ENCODE results near the gene FBXL7. TPM values are rescaled to one million over a fixed set of nuclear protein-coding genes. Genes with fewer than 3 reads are reported as not detected.

Gene FBXL7
- total RNA-seq, 1 donor from 2014 or later: 12.3 TPM

DNA sequence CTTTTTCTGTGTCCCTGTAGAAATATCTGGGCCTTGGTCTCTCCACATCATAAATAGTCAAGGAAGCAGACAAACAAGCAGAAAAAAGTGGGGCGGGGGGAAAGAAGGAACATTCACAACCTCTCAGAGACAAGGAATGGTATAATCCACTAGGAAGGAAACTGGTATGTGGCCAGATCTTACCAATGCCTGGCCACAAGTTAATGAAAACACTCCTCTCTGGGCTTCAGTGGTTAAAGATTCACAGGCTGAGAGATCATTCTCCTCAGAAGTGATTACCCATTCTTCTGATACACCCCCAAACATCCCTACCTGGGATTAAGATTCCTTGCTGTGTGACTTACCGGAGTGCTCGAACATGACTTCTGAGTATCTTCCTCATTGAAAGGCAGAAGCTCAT, 389.0 kb downstream of the FBXL7 start:
- Histone ChIP-seq H3K79me2 (ENCODE audit: low read depth) (no peaks in the 10 kb centered on the region), H3K9me3 (ENCODE audit: low read depth) (no peaks in the 10 kb centered on the region), H2AFZ (replicated peaks) (no peak overlapping the region), H3K4me1 (no peaks in the 10 kb centered on the region), H3K36me3 (no peaks in the 10 kb centered on the region), H3K27ac (no peak overlapping the region), H3K9ac (no peak overlapping the region), H3K4me2 (no peak overlapping the region), H3K27me3 (no peaks in the 10 kb centered on the region), H3F3A (ENCODE audit: low read depth) (no peaks in the 10 kb centered on the region), H3K4me3 (no peak overlapping the region), H4K20me1 (ENCODE audit: low read depth) (no peaks in the 10 kb centered on the region)
- Mint-ChIP-seq H3K36me3 (peaks cover 3% of the 10 kb centered on the region), H3K27me3 (ENCODE audit: insufficient read depth, low read depth) (peaks cover 5% of the 10 kb centered on the region), H3K4me1 (no peaks in the 10 kb centered on the region), H3K9me3 (no peaks in the 10 kb centered on the region), H3K4me3 (no peak overlapping the region), H3K27ac (no peak overlapping the region)
- no peak for DNase-seq (ENCODE audit: low spot score)
- no peak for TF ChIP-seq EZH2 (IDR thresholded peaks at IDR 0.05)
- no peak for TF ChIP-seq EZH2phosphoT487 (IDR thresholded peaks at IDR 0.05)
- TF ChIP-seq, protein P1, sequence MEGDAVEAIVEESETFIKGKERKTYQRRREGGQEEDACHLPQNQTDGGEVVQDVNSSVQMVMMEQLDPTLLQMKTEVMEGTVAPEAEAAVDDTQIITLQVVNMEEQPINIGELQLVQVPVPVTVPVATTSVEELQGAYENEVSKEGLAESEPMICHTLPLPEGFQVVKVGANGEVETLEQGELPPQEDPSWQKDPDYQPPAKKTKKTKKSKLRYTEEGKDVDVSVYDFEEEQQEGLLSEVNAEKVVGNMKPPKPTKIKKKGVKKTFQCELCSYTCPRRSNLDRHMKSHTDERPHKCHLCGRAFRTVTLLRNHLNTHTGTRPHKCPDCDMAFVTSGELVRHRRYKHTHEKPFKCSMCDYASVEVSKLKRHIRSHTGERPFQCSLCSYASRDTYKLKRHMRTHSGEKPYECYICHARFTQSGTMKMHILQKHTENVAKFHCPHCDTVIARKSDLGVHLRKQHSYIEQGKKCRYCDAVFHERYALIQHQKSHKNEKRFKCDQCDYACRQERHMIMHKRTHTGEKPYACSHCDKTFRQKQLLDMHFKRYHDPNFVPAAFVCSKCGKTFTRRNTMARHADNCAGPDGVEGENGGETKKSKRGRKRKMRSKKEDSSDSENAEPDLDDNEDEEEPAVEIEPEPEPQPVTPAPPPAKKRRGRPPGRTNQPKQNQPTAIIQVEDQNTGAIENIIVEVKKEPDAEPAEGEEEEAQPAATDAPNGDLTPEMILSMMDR (IDR thresholded peaks at IDR 0.05): no peak

DNA sequence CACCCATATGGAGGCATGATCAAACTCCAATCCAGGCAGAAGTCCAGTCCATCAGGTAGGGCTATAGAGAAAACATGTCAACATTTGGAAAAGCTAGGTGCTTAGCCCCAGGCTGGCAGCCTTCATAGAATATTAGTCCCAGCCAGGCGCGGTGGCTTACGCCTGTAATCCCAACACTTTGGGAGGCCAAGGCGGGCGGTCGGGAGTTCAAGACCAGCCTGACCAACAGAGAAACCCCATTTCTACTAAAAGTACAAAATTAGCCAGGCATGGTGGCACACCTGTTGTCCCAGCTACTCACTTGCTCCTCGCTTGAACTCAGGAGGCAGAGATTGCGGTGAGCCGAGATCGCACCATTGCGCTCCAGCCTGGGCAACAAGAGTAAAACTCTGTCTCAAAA, 393.9 kb downstream of the FBXL7 start:
- no peaks in the 10 kb centered on the region for H3K36me3 Mint-ChIP-seq
- Histone ChIP-seq H3K36me3 (no peaks in the 10 kb centered on the region), H3K9me3 (ENCODE audit: low read depth) (no peaks in the 10 kb centered on the region), H3K27me3 (no peaks in the 10 kb centered on the region), H4K20me1 (ENCODE audit: low read depth) (no peaks in the 10 kb centered on the region), H3K4me2 (no peak overlapping the region), H3K79me2 (ENCODE audit: low read depth) (no peaks in the 10 kb centered on the region), H3K27ac (no peak overlapping the region), H3K4me3 (no peak overlapping the region), H2AFZ (replicated peaks) (no peak overlapping the region), H3F3A (ENCODE audit: low read depth) (no peaks in the 10 kb centered on the region), H3K4me1 (no peaks in the 10 kb centered on the region), H3K9ac (no peak overlapping the region)
- no peak overlapping the region for H3K27ac Mint-ChIP-seq
- H3K4me1 Mint-ChIP-seq: no peaks in the 10 kb centered on the region
- H3K4me3 Mint-ChIP-seq: no peak overlapping the region
- TF ChIP-seq, protein P1 (IDR thresholded peaks at IDR 0.05): no peak
- TF ChIP-seq EZH2phosphoT487 (IDR thresholded peaks at IDR 0.05): no peak
- no peak for TF ChIP-seq EZH2 (IDR thresholded peaks at IDR 0.05)
- no peak for DNase-seq (ENCODE audit: low spot score)
- H3K9me3 Mint-ChIP-seq: no peaks in the 10 kb centered on the region
- H3K27me3 Mint-ChIP-seq (ENCODE audit: insufficient read depth, low read depth): peaks cover 5% of the 10 kb centered on the region

DNA sequence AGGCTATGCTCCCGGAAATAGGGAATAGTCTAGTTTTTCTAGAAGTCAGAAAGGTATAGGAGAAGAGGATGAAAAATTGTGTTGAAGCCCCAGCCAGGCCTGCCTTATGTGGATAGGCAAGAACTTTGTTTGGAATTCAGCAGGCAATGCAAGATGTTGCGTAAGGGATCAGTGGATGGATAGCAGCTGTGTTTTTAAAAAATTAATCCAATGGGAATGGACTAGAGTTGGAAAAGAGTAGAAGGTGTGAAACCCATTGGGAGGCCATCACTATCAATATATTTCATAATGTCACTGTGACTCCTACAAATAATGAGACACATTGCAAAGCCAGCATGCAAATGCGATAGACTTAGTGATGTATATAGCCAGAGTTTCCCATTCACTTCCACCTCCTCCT, 397.7 kb downstream of the FBXL7 start:
- no peaks in the 10 kb centered on the region for H3K9me3 Mint-ChIP-seq
- H3K36me3 Mint-ChIP-seq: no peaks in the 10 kb centered on the region
- Histone ChIP-seq H3K27ac (no peak overlapping the region), H3K79me2 (ENCODE audit: low read depth) (no peaks in the 10 kb centered on the region), H3K9ac (no peak overlapping the region), H3K27me3 (no peaks in the 10 kb centered on the region), H3K9me3 (ENCODE audit: low read depth) (no peaks in the 10 kb centered on the region), H3K4me3 (no peak overlapping the region), H4K20me1 (ENCODE audit: low read depth) (no peaks in the 10 kb centered on the region), H3K36me3 (no peaks in the 10 kb centered on the region), H2AFZ (replicated peaks) (no peak overlapping the region), H3F3A (ENCODE audit: low read depth) (no peaks in the 10 kb centered on the region), H3K4me2 (no peak overlapping the region), H3K4me1 (no peaks in the 10 kb centered on the region)
- peaks cover 2% of the 10 kb centered on the region for H3K27me3 Mint-ChIP-seq (ENCODE audit: insufficient read depth, low read depth)
- DNase-seq (ENCODE audit: low spot score): no peak
- TF ChIP-seq, protein P1 (IDR thresholded peaks at IDR 0.05): no peak
- TF ChIP-seq EZH2phosphoT487 (IDR thresholded peaks at IDR 0.05) (no peak), EZH2 (IDR thresholded peaks at IDR 0.05) (no peak)
- no peaks in the 10 kb centered on the region for H3K4me1 Mint-ChIP-seq
- H3K4me3 Mint-ChIP-seq: no peak overlapping the region
- no peak overlapping the region for H3K27ac Mint-ChIP-seq
